Osteocyte (in vitro differentiated cells): ENCODE results near the gene DNAJC30. TPM values are rescaled to one million over a fixed set of nuclear protein-coding genes. Genes with fewer than 3 reads are reported as not detected.

Source experiments
- DNase-seq: peaks from one replicate; pipeline ENCODE4 v3.0.0; 2021; ENCODE audit warnings: mixed read lengths; ENCODE audit not compliant: unreplicated experiment; ENCODE audit errors: extremely low spot score
- H3K27ac Mint-ChIP-seq: one replicate; pipeline ENCODE4 v1.8.0; 2021; ENCODE audit warnings: mild to moderate bottlenecking, mixed read lengths; ENCODE audit not compliant: unreplicated experiment
- H3K27me3 Mint-ChIP-seq: one replicate; pipeline ENCODE4 v1.8.0; 2021; ENCODE audit warnings: mixed read lengths; ENCODE audit not compliant: unreplicated experiment
- H3K36me3 Mint-ChIP-seq: one replicate; pipeline ENCODE4 v1.8.0; 2021; ENCODE audit warnings: mixed read lengths; ENCODE audit not compliant: unreplicated experiment
- H3K4me1 Mint-ChIP-seq: one replicate; pipeline ENCODE4 v1.8.0; 2021; ENCODE audit warnings: mixed read lengths; ENCODE audit not compliant: unreplicated experiment
- H3K4me3 Mint-ChIP-seq: one replicate; pipeline ENCODE4 v1.8.0; 2021; ENCODE audit warnings: mild to moderate bottlenecking, moderate library complexity, mixed read lengths; ENCODE audit not compliant: unreplicated experiment
- H3K9me3 Mint-ChIP-seq: one replicate; pipeline ENCODE4 v1.8.0; 2021; ENCODE audit warnings: mixed read lengths; ENCODE audit not compliant: unreplicated experiment
- CTCF ChIP-seq: fragments of 200-600 bp; sonication (generic); IDR thresholded peaks from 2 replicates; pipeline ENCODE4 v1.5.0; 2021; ENCODE audit warnings: antibody characterized with exemption, mild to moderate bottlenecking, moderate library complexity
- total RNA-seq: library from RNA; stranded (reverse); gene quantifications from 2 replicates; pipeline ENCODE4 v1.2.1, GENCODE V29; 2021

DNAJC30 gene
- total RNA-seq, 1 donor from 2014 or later = 14.5 TPM

GRCh38 chr7:73704640-73705550 is 21.6 kb upstream of the DNAJC30 start:
- H3K36me3 Mint-ChIP-seq = peaks cover 13% of the 10 kb centered on the region
- peak overlapping the region; percentile 42 for H3K4me3 Mint-ChIP-seq
- H3K27me3 Mint-ChIP-seq = no peaks in the 10 kb centered on the region
- TF ChIP-seq CTCF = no peak
- H3K4me1 Mint-ChIP-seq = peaks cover 40% of the 10 kb centered on the region
- H3K27ac Mint-ChIP-seq = peak overlapping the region; percentile 72
- no peaks in the 10 kb centered on the region for H3K9me3 Mint-ChIP-seq
- DNase-seq = peak; percentile 90

GRCh38 chr7:73703757-73704639 is 20.7 kb upstream of the DNAJC30 start:
- no peak for TF ChIP-seq CTCF
- no peak overlapping the region for H3K27ac Mint-ChIP-seq
- H3K36me3 Mint-ChIP-seq = peaks cover 13% of the 10 kb centered on the region
- H3K4me3 Mint-ChIP-seq = no peak overlapping the region
- H3K4me1 Mint-ChIP-seq = peaks cover 37% of the 10 kb centered on the region
- no peaks in the 10 kb centered on the region for H3K9me3 Mint-ChIP-seq
- DNase-seq = no peak
- H3K27me3 Mint-ChIP-seq = no peaks in the 10 kb centered on the region

GRCh38 chr7:73703225-73703624 is 20.0 kb upstream of the DNAJC30 start:
- Mint-ChIP-seq H3K9me3 (no peaks in the 10 kb centered on the region), H3K27ac (no peak overlapping the region), H3K27me3 (no peaks in the 10 kb centered on the region), H3K4me1 (peaks cover 36% of the 10 kb centered on the region), H3K4me3 (no peak overlapping the region), H3K36me3 (peaks cover 11% of the 10 kb centered on the region)
- DNase-seq = no peak
- TF ChIP-seq CTCF = no peak

- Mint-ChIP-seq H3K4me3 (no peak overlapping the region), H3K9me3 (no peaks in the 10 kb centered on the region), H3K4me1 (peaks cover 35% of the 10 kb centered on the region), H3K27me3 (no peaks in the 10 kb centered on the region), H3K36me3 (peaks cover 11% of the 10 kb centered on the region), H3K27ac (peak overlapping the region; percentile 58)
- DNase-seq = no peak
- no peak for TF ChIP-seq CTCF
Observed at GRCh38 chr7:73702665-73703064, 19.4 kb upstream of the DNAJC30 start.

- Mint-ChIP-seq H3K36me3 (peaks cover 14% of the 10 kb centered on the region), H3K4me1 (peaks cover 31% of the 10 kb centered on the region), H3K27me3 (no peaks in the 10 kb centered on the region), H3K4me3 (no peak overlapping the region), H3K9me3 (no peaks in the 10 kb centered on the region), H3K27ac (peak overlapping the region; percentile 58)
- DNase-seq = no peak
- TF ChIP-seq CTCF = no peak
Observed at GRCh38 chr7:73702226-73702625, 19.0 kb upstream of the DNAJC30 start.
